AG04449 (cell line): Measurements from ENCODE around the gene UNC93A.
"Not testable (repeated sequence)": the region's sequence is repeated elsewhere in the genome, so short reads cannot be mapped to it uniquely, and the experiment has no call there.

Experiments used
- CTCF ChIA-PET: fragments of 350-600 bp; formaldehyde crosslinking; extraction: SDS; loops from one replicate; lab custom pipeline; 2021; ENCODE audit warnings: antibody characterized with exemption; lab: Yijun Ruan, JAX
- POLR2A ChIA-PET: fragments of 400-600, 350-600 bp; formaldehyde crosslinking; extraction: SDS; loops from one replicate; lab custom pipeline; 2020; ENCODE audit warnings: antibody characterized with exemption, inconsistent platforms; lab: Yijun Ruan, JAX
- DNase-seq: peaks from one replicate; pipeline ENCODE4 v3.0.0-alpha.2; 2010; ENCODE audit warnings: low read depth, low spot score
- H3K4me3 ChIP-seq: 2 replicates; pipeline ENCODE4 v1.5.1; 2011; ENCODE audit warnings: low read depth, mild to moderate bottlenecking, control low read depth, low read length
- CTCF ChIP-seq: IDR thresholded peaks from one replicate; pipeline ENCODE4 v1.5.1; 2011; ENCODE audit warnings: mild to moderate bottlenecking, moderate library complexity, low read length, control low read depth, inconsistent platforms; ENCODE audit not compliant: insufficient read depth; ENCODE audit errors: missing control alignments

The UNC93A gene

DNA sequence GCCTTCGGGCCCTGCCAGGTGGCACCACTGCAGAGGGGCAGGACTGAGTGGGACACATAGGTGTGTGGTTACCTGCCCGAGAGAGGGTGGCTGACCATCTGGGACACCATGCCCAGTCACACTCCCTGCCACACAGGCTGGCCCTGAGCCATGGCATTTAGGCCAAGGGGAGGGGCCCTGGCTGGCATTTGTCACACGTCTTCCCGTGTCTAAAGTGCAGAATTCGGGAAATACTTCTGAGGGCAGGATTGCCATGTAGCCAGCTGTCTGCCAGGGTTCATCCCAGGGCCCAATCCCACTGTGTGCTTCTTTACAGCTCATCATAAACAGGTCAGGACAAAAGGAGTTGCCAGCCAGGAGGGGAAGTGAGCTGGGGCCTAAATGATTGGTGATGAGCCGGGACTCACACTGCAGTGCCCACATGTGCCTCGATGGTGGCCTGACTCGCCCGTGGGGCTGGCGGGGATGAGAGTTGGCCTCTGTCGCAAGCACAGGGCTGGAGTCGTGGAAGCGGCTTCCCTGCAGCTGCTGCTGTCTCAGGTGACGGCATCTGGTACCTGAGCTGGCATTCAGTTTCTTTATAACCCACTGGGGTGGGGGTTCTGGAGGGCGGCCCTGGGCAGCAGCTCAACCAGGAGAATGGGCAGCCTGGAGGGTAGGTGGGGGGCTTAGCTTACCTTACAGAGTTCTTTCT, 5.9 kb upstream of the UNC93A start:
- TF ChIP-seq CTCF: no peak
- H3K4me3 ChIP-seq: no peak overlapping the region
- no peak for DNase-seq
- ChIA-PET POLR2A (no interaction called here), CTCF (no interaction called here)

DNA sequence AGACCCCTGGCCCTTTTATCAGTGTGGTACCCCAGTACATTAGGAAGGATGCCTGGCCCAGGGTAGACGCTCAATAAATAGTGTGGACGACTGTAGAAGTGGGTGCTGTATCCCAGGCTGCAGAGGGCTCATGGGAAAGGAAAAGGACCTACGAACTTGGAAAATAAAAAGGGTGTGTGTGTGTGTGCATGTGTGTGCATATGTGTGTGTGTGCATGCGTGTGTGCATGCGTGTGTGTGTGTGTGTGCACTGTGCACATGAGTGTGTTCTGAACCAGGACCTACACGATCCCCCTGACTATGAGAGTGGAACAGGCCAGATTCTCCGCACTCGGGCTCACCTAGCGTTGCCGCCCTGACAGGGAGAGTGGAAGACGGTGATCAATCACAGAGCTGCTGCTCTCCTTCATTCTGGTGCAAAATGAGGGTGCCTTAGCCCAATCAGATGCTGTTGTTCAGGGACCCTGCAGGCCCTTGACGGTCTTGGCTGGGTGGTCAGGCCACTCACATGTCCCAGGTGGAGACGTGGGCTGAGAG, 3.5 kb upstream of the UNC93A start:
- POLR2A ChIA-PET: no interaction called here
- CTCF ChIA-PET: interaction anchor here (0.6 kb wide), 1 partner anchor 969 kb away, joined by 3 read pairs; no protein-coding TSS in a partner anchor
- no peak for TF ChIP-seq CTCF
- H3K4me3 ChIP-seq: no peak overlapping the region
- no peak for DNase-seq

GRCh38 chr6:167288591-167289225, 2.4 kb upstream of the UNC93A start:
- peak; percentile 0 for TF ChIP-seq CTCF
- POLR2A ChIA-PET, H3K4me3 ChIP-seq, CTCF ChIA-PET, DNase-seq: not testable (repeated sequence)

DNA sequence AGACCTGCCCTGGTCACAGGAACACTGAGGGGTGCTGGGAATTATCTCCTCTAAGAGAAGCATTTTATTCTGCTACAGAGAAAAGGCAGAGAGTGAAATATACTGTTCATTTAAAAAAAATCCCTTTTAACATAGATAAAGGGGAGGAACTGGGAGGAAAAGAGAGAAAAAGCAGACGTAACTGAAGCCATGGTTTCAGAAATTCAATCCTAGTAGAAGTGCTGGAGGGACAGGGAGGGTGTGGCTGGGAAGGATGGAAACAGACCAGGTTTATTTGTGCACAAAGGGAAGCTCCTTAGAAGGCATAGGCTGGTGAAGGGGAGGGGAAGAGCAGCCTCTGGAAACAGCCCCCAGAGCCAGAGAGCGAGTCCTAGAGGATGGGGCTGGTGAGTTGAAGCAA, 1.8 kb upstream of the UNC93A start:
- POLR2A ChIA-PET, DNase-seq, H3K4me3 ChIP-seq: not testable (repeated sequence)
- CTCF ChIA-PET: interaction anchor here (1.8 kb wide), 1 partner anchor 515 kb away, joined by 8 read pairs; no protein-coding TSS in a partner anchor

- CTCF ChIA-PET: interaction anchor here (0.7 kb wide), 1 partner anchor 89 kb away, joined by 3 read pairs; no protein-coding TSS in a partner anchor
- TF ChIP-seq CTCF: no peak
- DNase-seq: no peak
- H3K4me3 ChIP-seq: no peak overlapping the region
- POLR2A ChIA-PET: no interaction called here
Observed at GRCh38 chr6:167291623-167292300, 647 bp downstream of the UNC93A start.

- ChIA-PET POLR2A (no interaction called here), CTCF (no interaction called here)
- TF ChIP-seq CTCF: no peak
- DNase-seq: no peak
- H3K4me3 ChIP-seq: no peak overlapping the region
Observed at GRCh38 chr6:167292301-167293087, 1.4 kb downstream of the UNC93A start.
